CD4-positive, alpha-beta T cell (primary cell): Measurements from ENCODE around the gene CASP10. TPM values are rescaled to one million over a fixed set of nuclear protein-coding genes. Genes with fewer than 3 reads are reported as not detected.
"Not testable (repeated sequence)": the region's sequence is repeated elsewhere in the genome, so short reads cannot be mapped to it uniquely, and the experiment has no call there.

Experiments
- ATAC-seq: fragments of 200-7000 bp; cut with Tn5 transposase; one replicate; pipeline ENCODE4 v1.10.0; 2022; ENCODE audit warnings: mild to moderate bottlenecking; ENCODE audit not compliant: poor library complexity
- CTCF ChIA-PET: fragments of 350-600 bp; sonication (Branson Sonifier 250); formaldehyde crosslinking; loops from one replicate; lab custom pipeline; 2021; ENCODE audit warnings: antibody characterized with exemption, inconsistent platforms; lab: Charles Lee
- POLR2A ChIA-PET: fragments of 350-600 bp; sonication (Branson Sonifier 250); formaldehyde crosslinking; loops from one replicate; lab custom pipeline; 2021; ENCODE audit warnings: antibody characterized with exemption, inconsistent platforms; lab: Charles Lee
- DNase-seq, 14 experiments: peaks; one replicate each; pipeline ENCODE4 v3.0.0-alpha.2; 2013 to 2020; ENCODE audit warnings: mixed read lengths in 2 of 14
- H3K27ac ChIP-seq, 2 donors: one replicate each; pipeline versions ENCODE4 v1.5.1 to v1.7.0; 2013; ENCODE audit warnings: low read length in 2 of 2, low read depth in 1 of 2, mild to moderate bottlenecking in 1 of 2
- H3K27me3 ChIP-seq, 2 experiments: 1 replicate in 1 of 2; 2 replicates in 1 of 2; pipeline versions ENCODE4 v1.6.1 to v1.7.0; 2013; ENCODE audit warnings: low read length in 2 of 2, control low read depth in 1 of 2, mild to moderate bottlenecking in 1 of 2, moderate library complexity in 1 of 2; ENCODE audit not compliant: insufficient read depth in 2 of 2, control insufficient read depth in 1 of 2
- H3K36me3 ChIP-seq: one replicate; pipeline ENCODE4 v1.6.1; 2013; ENCODE audit warnings: low read length, control low read depth; ENCODE audit not compliant: insufficient read depth
- H3K4me1 ChIP-seq: one replicate; pipeline ENCODE4 v1.6.1; 2013; ENCODE audit warnings: low read length, control low read depth; ENCODE audit not compliant: insufficient read depth
- H3K4me3 ChIP-seq: one replicate; pipeline ENCODE4 v1.5.1; 2013; ENCODE audit warnings: mild to moderate bottlenecking, low read length, moderate library complexity
- H3K9me3 ChIP-seq, 2 experiments: 1 replicate in 1 of 2; 2 replicates in 1 of 2; pipeline versions ENCODE4 v1.6.1 to v1.7.0; 2013; ENCODE audit warnings: low read length in 2 of 2, mild to moderate bottlenecking in 2 of 2, control low read depth in 1 of 2, moderate library complexity in 1 of 2; ENCODE audit not compliant: control insufficient read depth in 1 of 2, insufficient read depth in 1 of 2
- H3K27ac Mint-ChIP-seq: one replicate; pipeline ENCODE4 v1.8.0; 2020; ENCODE audit warnings: mixed read lengths
- H3K27me3 Mint-ChIP-seq: one replicate; pipeline ENCODE4 v1.8.0; 2021; ENCODE audit warnings: mixed read lengths
- H3K36me3 Mint-ChIP-seq: one replicate; pipeline ENCODE4 v1.8.0; 2021; ENCODE audit warnings: low read depth, mixed read lengths
- H3K4me1 Mint-ChIP-seq: one replicate; pipeline ENCODE4 v1.8.0; 2021; ENCODE audit warnings: low read depth, mixed read lengths
- H3K4me3 Mint-ChIP-seq: one replicate; pipeline ENCODE4 v1.8.0; 2020; ENCODE audit warnings: mild to moderate bottlenecking, mixed read lengths
- H3K9me3 Mint-ChIP-seq: one replicate; pipeline ENCODE4 v1.8.0; 2020; ENCODE audit warnings: mixed read lengths
- CTCF ChIP-seq: fragments of 200-600 bp; IDR thresholded peaks from one replicate; pipeline ENCODE4 v1.8.0; 2022; ENCODE audit warnings: antibody characterized with exemption, mild to moderate bottlenecking
- intact Hi-C, 2 experiments: fragments of 100-400 bp; cut with DNase I in 1 of 2; cut with micrococcal nuclease in 1 of 2; formaldehyde crosslinking; loops; one replicate each; pipeline versions ENCODE4 v1.15.1 to v1.9.0; 2023 to 2025; cut with DNase I, micrococcal nuclease
- total RNA-seq, 174 experiments: library from RNA in 2 of 174; stranded (reverse) in 2 of 174; gene quantifications; one replicate each; pipeline ENCODE4 v1.2.3 and lab custom pipeline; 2021 to 2026

Gene CASP10
- total RNA-seq, 2 experiments from 2014 or later, result 12.6 to 13.7 TPM

- Mint-ChIP-seq H3K4me1 (peaks cover 79% of the 10 kb centered on the region), H3K27me3 (no peaks in the 10 kb centered on the region), H3K9me3 (no peaks in the 10 kb centered on the region), H3K36me3 (peaks cover 50% of the 10 kb centered on the region), H3K27ac (peak overlapping the region; percentile 95), H3K4me3 (peak overlapping the region; percentile 97)
- H3K36me3 ChIP-seq, result peaks cover 27% of the 10 kb centered on the region
- intact Hi-C loops, result loop anchor here (1.0 to 10.0 kb wide), 7 partner anchors 22 to 626 kb away; partner anchors contain the start of genes TMEM237 (in 2 of the 2) and CASP8 (in 1 of the 2)
- peak; percentile 89 for TF ChIP-seq CTCF
- H3K4me3 ChIP-seq, result peak overlapping the region; percentile 80
- H3K27ac ChIP-seq, result no peak overlapping the region
- POLR2A ChIA-PET, result interaction anchor here (1.1 to 2.5 kb wide), 8 partner anchors 13 to 49 kb away, joined by 3 to 39 read pairs (median 4); partner anchors contain the start of gene CASP8
- ATAC-seq (no peak), DNase-seq (peak in 12 of 14 experiments; percentile 16 to 83 (median 48))
- H3K4me1 ChIP-seq, result peaks cover 48% of the 10 kb centered on the region
- no peaks in the 10 kb centered on the region for H3K27me3 ChIP-seq
- CTCF ChIA-PET, result interaction anchor here (0.7 to 4.5 kb wide), 14 partner anchors 17 to 346 kb away, joined by 3 to 86 read pairs (median 4); partner anchors contain the start of genes CASP8 and NIF3L1
- no peaks in the 10 kb centered on the region for H3K9me3 ChIP-seq
Measured at GRCh38 chr2:201235860-201236811, 53.2 kb downstream of the CASP10 start.

GRCh38 chr2:201237486-201238123 is 54.7 kb downstream of the CASP10 start:
- peaks cover 63% of the 10 kb centered on the region for H3K36me3 Mint-ChIP-seq
- no peak overlapping the region for H3K4me3 ChIP-seq
- H3K27ac Mint-ChIP-seq, result peak overlapping the region; percentile 95
- no peak for DNase-seq
- peak overlapping the region; percentile 35 for H3K4me3 Mint-ChIP-seq
- ATAC-seq, result no peak
- POLR2A ChIA-PET, result interaction anchor here (1.4 to 2.5 kb wide), 3 partner anchors 12 to 25 kb away, joined by 4 to 39 read pairs (median 17); partner anchors contain the start of gene CASP8
- TF ChIP-seq CTCF, result no peak
- intact Hi-C loops, result loop anchor here (5.0 to 10.0 kb wide), 4 partner anchors 40 to 625 kb away; partner anchors contain the start of gene TMEM237 (in 2 of the 2)
- no peak overlapping the region for H3K27ac ChIP-seq
- no peaks in the 10 kb centered on the region for H3K27me3 ChIP-seq
- H3K27me3 Mint-ChIP-seq, result no peaks in the 10 kb centered on the region
- no peaks in the 10 kb centered on the region for H3K9me3 ChIP-seq
- CTCF ChIA-PET, result interaction anchor here (1.1 to 2.7 kb wide), 6 partner anchors 19 to 126 kb away, joined by 3 to 15 read pairs (median 4); no protein-coding TSS in a partner anchor
- H3K36me3 ChIP-seq, result peaks cover 27% of the 10 kb centered on the region
- H3K4me1 ChIP-seq, result peaks cover 40% of the 10 kb centered on the region
- H3K4me1 Mint-ChIP-seq, result peaks cover 77% of the 10 kb centered on the region
- no peaks in the 10 kb centered on the region for H3K9me3 Mint-ChIP-seq

- POLR2A ChIA-PET, result interaction anchor here (1.0 kb wide), 1 partner anchor 14 kb away, joined by 3 read pairs; no protein-coding TSS in a partner anchor
- DNase-seq, result peak in 3 of 14 experiments; percentile 45 to 57 (median 54)
- Mint-ChIP-seq H3K36me3 (peaks cover 59% of the 10 kb centered on the region), H3K27ac (peak overlapping the region; percentile 73), H3K4me3 (peak overlapping the region; percentile 61), H3K4me1 (peaks cover 83% of the 10 kb centered on the region)
- H3K27me3 Mint-ChIP-seq, H3K27me3 ChIP-seq, H3K27ac ChIP-seq, ATAC-seq, H3K4me3 ChIP-seq, H3K9me3 Mint-ChIP-seq, CTCF ChIA-PET, H3K9me3 ChIP-seq: not testable (repeated sequence)
- H3K4me1 ChIP-seq, result peaks cover 36% of the 10 kb centered on the region
- intact Hi-C loops, result loop anchor here (5.0 to 10.0 kb wide), 4 partner anchors 38 to 623 kb away; partner anchors contain the start of gene TMEM237 (in 2 of the 2)
- peaks cover 27% of the 10 kb centered on the region for H3K36me3 ChIP-seq
Measured at GRCh38 chr2:201239167-201239935, 56.4 kb downstream of the CASP10 start.
